Suprapubic skin (tissue), 4 donors: Measurements from ENCODE around the gene SPNS3. TPM values are rescaled to one million over a fixed set of nuclear protein-coding genes. Genes with fewer than 3 reads are reported as not detected.

Experiments used
- DNase-seq, 2 donors: peaks; one replicate each; pipeline ENCODE4 v3.0.0-alpha.2; 2019; ENCODE audit warnings: low spot score in 2 of 2
- H3K27ac ChIP-seq: fragments of 200-600 bp; sonication (generic); one replicate; pipeline ENCODE4 v1.5.1; 2019
- H3K27me3 ChIP-seq: fragments of 200-600 bp; sonication (generic); one replicate; pipeline ENCODE4 v1.5.1; 2019
- H3K36me3 ChIP-seq: fragments of 200-600 bp; sonication (generic); one replicate; pipeline ENCODE4 v1.5.1; 2019
- H3K4me1 ChIP-seq: fragments of 200-600 bp; sonication (generic); one replicate; pipeline ENCODE4 v1.5.1; 2019
- H3K4me3 ChIP-seq: fragments of 200-600 bp; sonication (generic); one replicate; pipeline ENCODE4 v1.5.1; 2019; ENCODE audit warnings: mild to moderate bottlenecking
- H3K9me3 ChIP-seq: fragments of 200-600 bp; sonication (generic); one replicate; pipeline ENCODE4 v1.5.1; 2019
- EP300 ChIP-seq: sonication (generic); formaldehyde crosslinking; IDR thresholded peaks from one replicate; pipeline ENCODE4 v1.6.1; 2017; ENCODE audit warnings: antibody characterized with exemption
- POLR2A ChIP-seq, 2 donors: fragments of 450-650 bp; IDR thresholded peaks; one replicate each; pipeline ENCODE4 v1.6.1; 2017; ENCODE audit warnings: antibody characterized with exemption in 2 of 2, mild to moderate bottlenecking in 2 of 2, moderate library complexity in 2 of 2
- POLR2AphosphoS5 ChIP-seq, 3 donors: sonication (generic); formaldehyde crosslinking; IDR thresholded peaks; one replicate each; pipeline ENCODE4 v1.6.1; 2017; ENCODE audit warnings: antibody characterized with exemption in 3 of 3
- WGBS: methylation state at CpG from one replicate; pipeline ENCODE4 v1.1.5; 2018; 5-methylcytosine and 5-hydroxymethylcytosine counted together
- total RNA-seq, 4 donors: library from RNA; depleted of rRNA; stranded (reverse); fragments of >200 nt; gene quantifications; one replicate each; pipeline ENCODE4 v1.1.0, GENCODE V29; 2016
- TF ChIP-seq, protein P1 (sequence below), 2 donors: fragments of 200-600 bp in 1 of 2; fragments of 450-650 bp in 1 of 2; sonication (generic) in 1 of 2; IDR thresholded peaks; one replicate each; pipeline ENCODE4 v1.5.1; 2016 to 2019; ENCODE audit warnings: antibody characterized with exemption in 2 of 2, mild to moderate bottlenecking in 1 of 2, moderate library complexity in 1 of 2

The SPNS3 gene
- total RNA-seq, 4 donors from 2014 or later, result 0.72 TPM; not detected in 3

- Histone ChIP-seq H3K4me3 (no peak overlapping the region), H3K27me3 (no peaks in the 10 kb centered on the region), H3K36me3 (no peaks in the 10 kb centered on the region), H3K4me1 (peaks cover 46% of the 10 kb centered on the region), H3K9me3 (no peaks in the 10 kb centered on the region), H3K27ac (peak overlapping the region; percentile 24)
- no peak for DNase-seq
- TF ChIP-seq POLR2A (IDR thresholded peaks at IDR 0.05), result no peak
- no CpG with 5 or more reads among the region's 7 CpGs for WGBS
These were observed 80.5 kb downstream of the SPNS3 start for GRCh38 chr17:4514206-4514605.

DNA sequence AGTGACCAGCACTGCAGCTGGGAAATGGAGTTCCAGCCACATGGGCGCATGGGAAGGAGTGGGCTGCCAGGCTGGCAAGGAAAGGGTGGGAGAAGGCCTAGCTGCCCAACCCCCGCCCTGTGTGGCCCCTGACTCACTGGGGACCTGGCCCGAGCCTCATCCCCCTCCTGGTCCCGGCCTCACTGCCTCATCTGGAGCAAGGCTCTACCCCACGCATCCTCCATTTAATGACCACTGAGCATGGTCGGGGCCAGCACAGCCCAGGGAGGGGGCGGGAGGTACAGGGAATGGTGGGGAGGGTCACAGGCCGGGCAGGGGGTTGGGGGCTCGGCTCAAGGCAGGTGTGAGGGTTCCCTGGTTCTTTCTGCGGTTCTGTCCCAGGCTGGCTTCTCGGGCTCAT is 81.0 kb downstream of the SPNS3 start:
- H3K27ac ChIP-seq, result no peak overlapping the region
- no peak overlapping the region for H3K4me3 ChIP-seq
- no peaks in the 10 kb centered on the region for H3K9me3 ChIP-seq
- no peaks in the 10 kb centered on the region for H3K36me3 ChIP-seq
- H3K4me1 ChIP-seq, result peaks cover 43% of the 10 kb centered on the region
- no peak for DNase-seq
- 95% methylated on average over 7 of the region's 11 CpGs for WGBS
- H3K27me3 ChIP-seq, result no peaks in the 10 kb centered on the region
- no peak for TF ChIP-seq POLR2A (IDR thresholded peaks at IDR 0.05)
- TF ChIP-seq POLR2AphosphoS5 (IDR thresholded peaks at IDR 0.05), result no peak
- TF ChIP-seq EP300, result no peak
- TF ChIP-seq, protein P1, sequence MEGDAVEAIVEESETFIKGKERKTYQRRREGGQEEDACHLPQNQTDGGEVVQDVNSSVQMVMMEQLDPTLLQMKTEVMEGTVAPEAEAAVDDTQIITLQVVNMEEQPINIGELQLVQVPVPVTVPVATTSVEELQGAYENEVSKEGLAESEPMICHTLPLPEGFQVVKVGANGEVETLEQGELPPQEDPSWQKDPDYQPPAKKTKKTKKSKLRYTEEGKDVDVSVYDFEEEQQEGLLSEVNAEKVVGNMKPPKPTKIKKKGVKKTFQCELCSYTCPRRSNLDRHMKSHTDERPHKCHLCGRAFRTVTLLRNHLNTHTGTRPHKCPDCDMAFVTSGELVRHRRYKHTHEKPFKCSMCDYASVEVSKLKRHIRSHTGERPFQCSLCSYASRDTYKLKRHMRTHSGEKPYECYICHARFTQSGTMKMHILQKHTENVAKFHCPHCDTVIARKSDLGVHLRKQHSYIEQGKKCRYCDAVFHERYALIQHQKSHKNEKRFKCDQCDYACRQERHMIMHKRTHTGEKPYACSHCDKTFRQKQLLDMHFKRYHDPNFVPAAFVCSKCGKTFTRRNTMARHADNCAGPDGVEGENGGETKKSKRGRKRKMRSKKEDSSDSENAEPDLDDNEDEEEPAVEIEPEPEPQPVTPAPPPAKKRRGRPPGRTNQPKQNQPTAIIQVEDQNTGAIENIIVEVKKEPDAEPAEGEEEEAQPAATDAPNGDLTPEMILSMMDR (IDR thresholded peaks at IDR 0.05), result no peak

GRCh38 chr17:4515501-4515900 is 81.8 kb downstream of the SPNS3 start:
- no peak for DNase-seq
- Histone ChIP-seq H3K4me3 (no peak overlapping the region), H3K4me1 (peaks cover 41% of the 10 kb centered on the region), H3K9me3 (no peaks in the 10 kb centered on the region), H3K36me3 (no peaks in the 10 kb centered on the region), H3K27ac (no peak overlapping the region), H3K27me3 (no peaks in the 10 kb centered on the region)
- TF ChIP-seq POLR2A (IDR thresholded peaks at IDR 0.05), result no peak
- TF ChIP-seq, protein P1 (IDR thresholded peaks at IDR 0.05), result no peak
- TF ChIP-seq POLR2AphosphoS5 (IDR thresholded peaks at IDR 0.05), result no peak
- no peak for TF ChIP-seq EP300
- WGBS, result no CpG with 5 or more reads among the region's 5 CpGs

DNA sequence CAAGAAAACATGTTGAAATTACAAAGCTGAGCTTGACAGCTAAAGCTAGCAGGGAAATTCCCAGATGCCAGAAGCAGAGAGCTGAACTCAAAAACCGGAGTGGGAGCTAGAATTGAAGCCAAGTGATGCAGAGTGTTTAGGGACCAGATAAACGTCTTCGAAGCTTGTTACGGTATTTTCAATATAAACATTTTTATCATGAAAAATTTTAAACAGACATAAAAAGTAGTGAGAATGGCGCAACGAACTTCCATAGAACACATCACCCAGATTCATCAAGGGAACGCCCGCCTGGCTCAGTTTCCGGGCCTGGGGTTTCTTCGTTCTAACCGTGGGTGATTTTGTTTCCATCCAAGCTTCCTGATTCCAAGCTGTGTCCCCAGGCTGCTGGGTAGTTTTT is 83.0 kb downstream of the SPNS3 start:
- TF ChIP-seq POLR2AphosphoS5 (IDR thresholded peaks at IDR 0.05) (no peak), EP300 (no peak), POLR2A (IDR thresholded peaks at IDR 0.05) (no peak)
- TF ChIP-seq, protein P1 (IDR thresholded peaks at IDR 0.05), result no peak
- no peak for DNase-seq
- Histone ChIP-seq H3K36me3 (no peaks in the 10 kb centered on the region), H3K27me3 (no peaks in the 10 kb centered on the region), H3K4me3 (no peak overlapping the region), H3K4me1 (peaks cover 40% of the 10 kb centered on the region), H3K9me3 (no peaks in the 10 kb centered on the region), H3K27ac (no peak overlapping the region)
- 61% methylated on average over 11 of the region's 11 CpGs for WGBS

DNA sequence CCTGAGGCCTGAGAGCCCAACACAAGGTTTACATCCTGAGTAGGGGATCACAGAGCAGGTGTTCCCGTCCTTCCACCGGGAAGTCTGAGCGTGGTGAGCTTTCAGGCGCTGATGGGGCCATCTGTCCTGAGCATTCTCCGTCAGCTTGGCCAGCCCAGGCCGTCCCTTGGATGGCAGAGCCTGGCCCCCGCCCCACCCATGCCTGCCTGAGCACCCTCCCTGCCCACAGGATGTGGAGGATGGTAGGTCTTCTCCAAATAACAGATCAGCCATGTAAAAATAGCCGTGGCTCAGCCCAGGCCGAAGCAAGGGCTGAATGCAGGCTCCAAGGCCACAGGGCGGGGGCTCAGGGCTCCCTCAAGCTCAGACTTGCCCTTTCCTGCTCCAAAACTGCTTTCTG is 85.2 kb downstream of the SPNS3 start:
- no peaks in the 10 kb centered on the region for H3K9me3 ChIP-seq
- WGBS, result 95% methylated on average over 10 of the region's 10 CpGs
- H3K27ac ChIP-seq, result peak overlapping the region; percentile 76
- TF ChIP-seq EP300, result no peak
- TF ChIP-seq POLR2A (IDR thresholded peaks at IDR 0.05), result no peak
- no peak for TF ChIP-seq POLR2AphosphoS5 (IDR thresholded peaks at IDR 0.05)
- TF ChIP-seq, protein P1 (IDR thresholded peaks at IDR 0.05), result no peak
- H3K4me1 ChIP-seq, result peaks cover 32% of the 10 kb centered on the region
- no peaks in the 10 kb centered on the region for H3K27me3 ChIP-seq
- H3K36me3 ChIP-seq, result no peaks in the 10 kb centered on the region
- DNase-seq, result no peak
- no peak overlapping the region for H3K4me3 ChIP-seq

GRCh38 chr17:4519361-4519788 is 85.6 kb downstream of the SPNS3 start:
- no peak for DNase-seq
- peak overlapping the region; percentile 77 for H3K27ac ChIP-seq
- peaks cover 27% of the 10 kb centered on the region for H3K4me1 ChIP-seq
- no peaks in the 10 kb centered on the region for H3K27me3 ChIP-seq
- no peaks in the 10 kb centered on the region for H3K36me3 ChIP-seq
- H3K4me3 ChIP-seq, result no peak overlapping the region
- no peaks in the 10 kb centered on the region for H3K9me3 ChIP-seq
- WGBS, result 62% methylated on average over 3 of the region's 14 CpGs
- TF ChIP-seq, protein P1 (IDR thresholded peaks at IDR 0.05), result no peak
- no peak for TF ChIP-seq POLR2A (IDR thresholded peaks at IDR 0.05)
- TF ChIP-seq POLR2AphosphoS5 (IDR thresholded peaks at IDR 0.05), result no peak
- no peak for TF ChIP-seq EP300
